SU-DHL-6 (cell line): ENCODE results near the gene SOX13.

Experiments used
- H2AFZ ChIP-seq: fragments of 200-600 bp; sonication (generic); 2 replicates; pipeline ENCODE4 v1.6.1; 2014; ENCODE audit warnings: low read depth, mild to moderate bottlenecking, moderate library complexity, mixed read lengths, antibody characterized with exemption, low read length; ENCODE audit not compliant: severe bottlenecking
- H3F3A ChIP-seq: fragments of 200-600 bp; shearing (Covaris generic); 2 replicates; pipeline ENCODE4 v1.6.0; 2016; ENCODE audit warnings: antibody characterized with exemption, mild to moderate bottlenecking; ENCODE audit not compliant: insufficient read depth
- H3K27ac ChIP-seq: fragments of 200-600 bp; sonication (generic); 2 replicates; pipeline ENCODE4 v1.5.1; 2016; ENCODE audit warnings: low read depth, mild to moderate bottlenecking, low read length, moderate library complexity, mixed read lengths
- H3K27me3 ChIP-seq: fragments of 200-600 bp; sonication (generic), shearing (Covaris generic); 2 replicates; pipeline ENCODE4 v1.6.0; 2014; ENCODE audit warnings: mild to moderate bottlenecking, low read length
- H3K36me3 ChIP-seq: fragments of 200-600 bp; sonication (generic); 2 replicates; pipeline ENCODE4 v1.6.1; 2014; ENCODE audit warnings: mild to moderate bottlenecking, low read length, mixed read lengths
- H3K4me2 ChIP-seq: fragments of 300-600, 200-600 bp; shearing (Covaris generic), sonication (generic); 2 replicates; pipeline ENCODE4 v1.6.0; 2014; ENCODE audit warnings: low read length, low read depth, mild to moderate bottlenecking; ENCODE audit not compliant: poor library complexity, severe bottlenecking
- H3K4me3 ChIP-seq: fragments of 200-600 bp; sonication (generic); 2 replicates; pipeline ENCODE4 v1.5.1; 2014; ENCODE audit warnings: antibody characterized with exemption, low read length, mild to moderate bottlenecking, mixed read lengths; ENCODE audit not compliant: insufficient read depth, poor library complexity, severe bottlenecking
- H3K79me2 ChIP-seq: fragments of 200-600 bp; sonication (generic); 2 replicates; pipeline ENCODE4 v1.6.1; 2014; ENCODE audit warnings: mild to moderate bottlenecking, low read length, moderate library complexity; ENCODE audit not compliant: insufficient read depth
- H3K9ac ChIP-seq: fragments of 200-600 bp; sonication (generic); 2 replicates; pipeline ENCODE4 v1.7.0; 2014; ENCODE audit warnings: mild to moderate bottlenecking, low read length
- H3K9me2 ChIP-seq: fragments of 200-600 bp; sonication (generic); replicated peaks from 2 replicates; pipeline ENCODE4 v1.6.1; 2014; ENCODE audit warnings: low read length; ENCODE audit not compliant: insufficient read depth
- H3K9me3 ChIP-seq: fragments of 200-600 bp; sonication (generic); 2 replicates; pipeline ENCODE4 v1.6.1; 2014; ENCODE audit warnings: low read length, mixed read lengths; ENCODE audit not compliant: insufficient read depth
- H4K20me1 ChIP-seq: fragments of 200-600 bp; sonication (generic); 2 replicates; pipeline ENCODE4 v1.6.1; 2014; ENCODE audit warnings: low read depth, mild to moderate bottlenecking, antibody characterized with exemption, low read length, moderate library complexity, mixed read lengths
- CTCF ChIP-seq: fragments of 200-600 bp; sonication (generic); IDR thresholded peaks from one replicate; pipeline ENCODE4 v1.5.1; 2017; ENCODE audit warnings: antibody characterized with exemption, mild to moderate bottlenecking, low read length, moderate library complexity; ENCODE audit not compliant: insufficient read depth, poor library complexity, severe bottlenecking
- EZH2phosphoT487 ChIP-seq: fragments of 200-600 bp; sonication (generic), shearing (Covaris generic); conservative IDR thresholded peaks from 2 replicates; pipeline ENCODE4 v1.6.1; 2018; ENCODE audit warnings: mild to moderate bottlenecking, antibody characterized with exemption, low read length, moderate library complexity, mixed read lengths

SOX13 gene

DNA sequence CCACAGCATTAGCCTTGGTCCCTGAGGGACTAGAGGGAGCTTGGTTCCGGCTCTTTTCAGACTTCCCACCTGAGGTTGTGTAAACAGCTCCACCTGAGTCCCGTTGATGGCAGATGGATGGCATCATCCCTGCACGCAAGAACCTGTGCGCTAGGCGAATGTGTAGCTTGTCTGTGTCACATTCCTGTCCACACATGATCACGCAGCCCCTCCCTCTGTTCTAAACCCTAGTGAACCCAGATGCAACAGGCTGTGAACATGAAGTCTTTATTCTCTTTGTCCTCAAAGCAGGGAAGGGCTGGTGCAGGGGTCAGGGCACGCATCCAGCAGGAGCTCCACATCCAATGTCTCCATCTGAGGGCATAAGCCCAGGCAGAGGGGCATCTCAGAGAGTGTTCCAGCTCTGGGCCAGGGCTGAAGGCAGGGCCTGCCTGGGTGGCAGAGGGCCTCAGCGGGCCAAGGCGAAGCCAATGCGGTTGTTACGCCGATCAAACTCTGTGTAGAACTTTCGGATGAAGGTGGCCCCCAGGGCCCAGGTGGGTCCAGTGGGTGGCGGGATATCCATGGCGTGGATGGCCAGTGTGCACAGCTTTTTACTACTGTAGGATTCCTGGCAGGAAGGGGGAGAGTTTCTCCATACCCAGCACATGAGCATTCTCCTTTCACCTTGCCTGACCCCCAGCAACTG lies 81.8 kb downstream of the SOX13 start:
- Histone ChIP-seq H4K20me1 (no peaks in the 10 kb centered on the region), H3K4me3 (no peak overlapping the region), H3K79me2 (no peaks in the 10 kb centered on the region), H3K27me3 (no peaks in the 10 kb centered on the region), H3K9ac (no peak overlapping the region), H2AFZ (no peak overlapping the region), H3F3A (no peaks in the 10 kb centered on the region), H3K36me3 (no peaks in the 10 kb centered on the region), H3K4me2 (no peak overlapping the region), H3K9me2 (no peaks in the 10 kb centered on the region), H3K27ac (no peak overlapping the region), H3K9me3 (no peaks in the 10 kb centered on the region)
- no peak for TF ChIP-seq EZH2phosphoT487
- TF ChIP-seq CTCF = no peak

DNA sequence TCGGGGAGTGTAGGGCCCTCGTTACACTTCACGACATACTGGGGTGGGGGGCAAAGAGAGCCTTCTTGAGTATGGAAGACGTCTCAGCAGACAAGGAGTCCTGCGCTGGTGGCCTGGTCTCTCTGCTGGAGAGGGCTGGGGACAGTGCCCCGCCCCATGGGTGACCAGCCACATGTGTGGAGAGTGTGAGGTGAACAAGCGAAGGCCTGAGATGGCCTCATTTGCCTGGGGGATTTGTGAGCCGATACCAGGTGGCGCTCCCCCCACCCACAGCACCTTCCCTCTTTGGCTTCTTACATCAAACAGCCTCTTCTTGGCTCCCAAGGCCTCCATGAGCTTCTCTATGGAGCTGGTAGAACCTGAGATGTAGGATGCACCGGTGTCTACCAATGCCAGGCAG lies 83.0 kb downstream of the SOX13 start:
- Histone ChIP-seq H3K27me3 (no peaks in the 10 kb centered on the region), H3F3A (no peaks in the 10 kb centered on the region)

DNA sequence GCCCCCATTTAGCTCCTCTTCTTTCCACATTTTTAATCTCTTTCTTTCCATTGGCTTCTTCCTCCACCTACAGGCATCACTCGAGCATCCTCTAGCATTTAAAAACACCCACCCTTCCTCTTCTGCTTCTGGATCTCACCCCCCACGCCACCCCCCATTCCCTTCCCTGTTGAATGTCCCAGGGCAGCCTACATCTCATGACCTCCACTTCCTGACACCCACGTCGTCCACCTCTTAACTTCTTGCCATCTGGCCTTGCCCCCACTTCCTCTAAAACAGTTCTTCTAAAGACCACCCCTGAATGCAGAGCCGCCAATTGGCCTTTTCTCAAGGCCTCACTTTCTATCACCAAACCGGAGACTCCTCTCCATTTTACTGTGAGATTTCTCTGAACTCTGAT lies 85.0 kb downstream of the SOX13 start:
- no peak overlapping the region for H2AFZ ChIP-seq
- TF ChIP-seq CTCF (no peak), EZH2phosphoT487 (no peak)
- no peaks in the 10 kb centered on the region for H3K9me2 ChIP-seq
- no peak overlapping the region for H3K4me2 ChIP-seq
- no peaks in the 10 kb centered on the region for H3K27me3 ChIP-seq
- no peaks in the 10 kb centered on the region for H3K36me3 ChIP-seq
- no peak overlapping the region for H3K9ac ChIP-seq
- H3K4me3 ChIP-seq = no peak overlapping the region
- no peaks in the 10 kb centered on the region for H3F3A ChIP-seq
- H4K20me1 ChIP-seq = no peaks in the 10 kb centered on the region
- no peaks in the 10 kb centered on the region for H3K79me2 ChIP-seq
- no peaks in the 10 kb centered on the region for H3K9me3 ChIP-seq
- H3K27ac ChIP-seq = no peak overlapping the region

More for the DNA sequence above, 83.0 kb downstream of the SOX13 start:
- Histone ChIP-seq H3K4me2 (no peak overlapping the region), H4K20me1 (no peaks in the 10 kb centered on the region), H3K79me2 (no peaks in the 10 kb centered on the region), H3K9me3 (no peaks in the 10 kb centered on the region), H2AFZ (no peak overlapping the region), H3K4me3 (no peak overlapping the region), H3K9me2 (no peaks in the 10 kb centered on the region), H3K27ac (no peak overlapping the region), H3K9ac (no peak overlapping the region), H3K36me3 (no peaks in the 10 kb centered on the region)
- TF ChIP-seq CTCF (no peak), EZH2phosphoT487 (no peak)
